Measurements from ENCODE around the gene NAP1L3. TPM values are rescaled to one million over a fixed set of nuclear protein-coding genes. Genes with fewer than 3 reads are reported as not detected.

NAP1L3 gene, protein sequence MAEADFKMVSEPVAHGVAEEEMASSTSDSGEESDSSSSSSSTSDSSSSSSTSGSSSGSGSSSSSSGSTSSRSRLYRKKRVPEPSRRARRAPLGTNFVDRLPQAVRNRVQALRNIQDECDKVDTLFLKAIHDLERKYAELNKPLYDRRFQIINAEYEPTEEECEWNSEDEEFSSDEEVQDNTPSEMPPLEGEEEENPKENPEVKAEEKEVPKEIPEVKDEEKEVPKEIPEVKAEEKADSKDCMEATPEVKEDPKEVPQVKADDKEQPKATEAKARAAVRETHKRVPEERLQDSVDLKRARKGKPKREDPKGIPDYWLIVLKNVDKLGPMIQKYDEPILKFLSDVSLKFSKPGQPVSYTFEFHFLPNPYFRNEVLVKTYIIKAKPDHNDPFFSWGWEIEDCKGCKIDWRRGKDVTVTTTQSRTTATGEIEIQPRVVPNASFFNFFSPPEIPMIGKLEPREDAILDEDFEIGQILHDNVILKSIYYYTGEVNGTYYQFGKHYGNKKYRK
- total RNA-seq: 91.7 TPM

DNA sequence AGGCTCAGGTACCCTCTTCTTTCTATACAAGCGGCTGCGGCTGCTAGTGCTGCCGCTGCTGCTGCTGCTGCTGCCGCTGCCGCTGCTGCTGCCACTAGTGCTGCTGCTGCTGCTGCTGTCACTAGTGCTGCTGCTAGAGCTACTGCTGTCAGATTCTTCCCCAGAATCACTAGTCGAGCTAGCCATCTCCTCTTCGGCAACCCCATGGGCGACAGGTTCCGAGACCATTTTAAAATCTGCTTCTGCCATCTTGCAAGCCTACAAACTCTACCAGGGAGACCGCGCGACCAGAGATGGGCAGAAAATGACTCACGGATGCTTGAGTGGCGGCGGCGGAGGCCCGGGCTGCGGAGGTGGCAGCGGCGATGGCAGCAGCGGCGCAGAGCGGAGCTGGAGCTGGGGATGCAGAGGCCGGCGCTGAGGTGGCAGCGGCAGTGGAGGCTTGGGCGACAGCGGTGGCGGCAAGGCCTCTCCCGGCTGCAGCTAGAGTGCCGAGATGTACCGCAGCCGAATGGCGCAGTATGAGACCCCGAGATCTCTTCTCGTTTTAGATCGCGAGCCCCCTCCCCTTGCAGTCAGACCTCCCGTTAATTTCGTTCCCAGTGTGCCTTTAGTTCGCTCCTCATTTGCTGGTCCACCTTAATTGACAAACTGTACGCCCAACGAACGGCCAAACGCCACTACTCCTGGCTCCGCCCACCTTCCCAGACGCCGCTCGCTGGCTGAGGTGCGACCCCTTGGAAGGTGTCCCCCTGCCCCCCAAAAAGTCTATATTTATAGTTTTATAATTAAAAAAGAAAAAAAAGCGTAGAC, at the start of gene NAP1L3:
NAP1L3 (minus strand) TSS at position 523 of the 813 bp plus-strand sequence; CDS start at position 249, 274 bp downstream.

DNA sequence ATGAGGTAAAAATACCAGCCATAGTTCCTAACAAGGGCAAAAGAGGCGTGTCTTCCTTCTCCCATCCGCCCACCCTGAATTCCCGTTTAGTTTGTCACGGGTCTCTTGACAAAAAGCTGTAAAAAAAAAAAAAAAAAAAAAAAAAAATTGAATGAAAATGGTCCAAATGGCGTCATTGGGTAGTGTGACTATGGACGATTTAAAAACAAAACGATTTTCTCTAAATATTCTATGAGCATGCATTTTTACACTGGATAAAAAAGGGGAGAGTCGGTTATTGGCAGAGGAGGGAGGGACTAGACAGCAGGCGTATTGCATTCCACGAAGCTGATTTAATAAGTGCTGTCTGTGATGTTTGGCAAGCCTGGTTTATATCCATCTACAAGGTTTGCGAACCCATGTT, 492 bp upstream of the NAP1L3 start, which contains the start of gene FAM133A:
FAM133A (plus strand) TSS at position 338 of the 403 bp plus-strand sequence. CDS start 35,214 bp downstream, outside the sequence.

Other genes starting within 250 kb of the NAP1L3 start
- 1.6 TPM for gene FAM133A, start 628 bp upstream of the NAP1L3 start, total RNA-seq

Measured in parietal lobe (tissue), 1 donor.